KMS-11 (cell line): ENCODE measurements around the gene PDCD1.
A peak's percentile ranks its signal among the peaks of the same experiment; 100 is the strongest.

Experiments used
- H2AFZ ChIP-seq: fragments of 200-600 bp; sonication (generic); 2 replicates; pipeline ENCODE4 v1.6.1; 2016; ENCODE audit warnings: antibody characterized with exemption, mixed run types, low read depth
- H3K27ac ChIP-seq: fragments of 200-600 bp; sonication (generic); 2 replicates; pipeline ENCODE4 v1.6.1; 2016; ENCODE audit warnings: mild to moderate bottlenecking, mixed run types
- H3K27me3 ChIP-seq: fragments of 200-600 bp; sonication (generic); 2 replicates; pipeline ENCODE4 v1.6.1; 2017; ENCODE audit warnings: mild to moderate bottlenecking, low read depth, mixed run types, moderate library complexity; ENCODE audit not compliant: insufficient read depth
- H3K36me3 ChIP-seq: fragments of 200-600 bp; sonication (generic); 2 replicates; pipeline ENCODE4 v1.6.1; 2017; ENCODE audit warnings: mild to moderate bottlenecking, mixed run types; ENCODE audit not compliant: insufficient read depth
- H3K4me1 ChIP-seq: fragments of 200-600 bp; sonication (generic); 2 replicates; pipeline ENCODE4 v1.6.1; 2016; ENCODE audit warnings: mild to moderate bottlenecking, low read depth, mixed run types; ENCODE audit not compliant: poor library complexity, severe bottlenecking
- H3K4me2 ChIP-seq: fragments of 200-600 bp; sonication (generic); 2 replicates; pipeline ENCODE4 v1.7.0; 2016; ENCODE audit warnings: mild to moderate bottlenecking, mixed run types
- H3K4me3 ChIP-seq: fragments of 200-600 bp; sonication (generic); IDR thresholded peaks from 2 replicates; pipeline ENCODE4 v1.6.1; 2017; ENCODE audit warnings: low read depth, low read length, mixed read lengths; ENCODE audit not compliant: insufficient read depth
- H3K79me2 ChIP-seq: fragments of 200-600 bp; sonication (generic); 2 replicates; pipeline ENCODE4 v1.6.1; 2016; ENCODE audit warnings: low read depth, mixed run types; ENCODE audit not compliant: insufficient read depth
- H3K9ac ChIP-seq: fragments of 200-600 bp; sonication (generic); 2 replicates; pipeline ENCODE4 v1.6.1; 2016; ENCODE audit warnings: mild to moderate bottlenecking, mixed run types
- H4K20me1 ChIP-seq: fragments of 200-600 bp; sonication (generic); 2 replicates; pipeline ENCODE4 v1.6.1; 2016; ENCODE audit warnings: mild to moderate bottlenecking, mixed run types; ENCODE audit not compliant: insufficient read depth
- TF ChIP-seq, protein P1 (sequence below): fragments of 200-600 bp; sonication (generic); conservative IDR thresholded peaks from 2 replicates; pipeline ENCODE4 v1.6.1; 2017; ENCODE audit warnings: low read depth, mild to moderate bottlenecking, antibody characterized with exemption, low read length, moderate library complexity, mixed read lengths

The PDCD1 gene

DNA sequence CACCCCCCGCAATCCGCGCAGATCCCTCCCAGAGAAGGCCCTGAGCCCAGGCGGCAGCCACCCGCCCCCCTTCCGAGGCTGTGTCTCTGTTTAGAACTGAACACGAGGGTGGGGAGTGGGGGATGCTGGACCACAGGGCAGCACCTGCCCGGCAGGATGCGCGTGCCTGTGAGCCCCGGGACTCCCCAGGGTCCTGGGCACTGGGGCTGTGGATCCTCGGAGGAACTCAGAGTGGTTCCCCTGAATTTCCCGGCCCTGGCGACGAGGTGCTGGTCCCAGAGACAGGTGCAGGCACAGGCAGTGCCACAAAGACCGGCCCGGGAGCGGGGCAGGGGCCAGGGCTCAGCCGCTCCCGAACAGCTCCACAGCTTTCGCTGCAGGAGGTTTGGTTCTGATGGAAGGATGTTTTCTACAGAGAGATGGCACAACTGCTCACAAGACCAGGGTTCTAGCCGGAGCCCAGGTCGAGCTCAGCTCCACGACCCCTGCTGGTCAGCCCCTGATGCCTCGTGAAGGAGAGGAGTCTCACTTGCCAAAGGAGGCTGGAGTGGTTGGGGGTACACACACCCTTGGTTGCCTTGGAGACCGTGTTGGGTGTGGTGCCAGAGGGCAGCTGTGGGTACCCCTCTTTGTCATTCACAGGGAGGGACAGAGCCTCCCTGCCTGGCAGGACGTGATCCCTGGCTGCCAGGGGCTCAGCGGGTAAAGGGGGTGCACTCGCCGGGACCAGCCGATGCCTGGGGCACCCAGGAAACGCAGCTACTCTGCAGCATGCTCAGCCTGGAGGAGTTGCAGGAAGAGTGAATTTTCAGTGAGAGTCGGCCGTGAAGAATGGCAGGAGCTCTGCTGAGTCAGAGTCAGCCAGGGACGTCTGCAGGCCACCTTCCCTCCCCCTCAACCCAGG, 54.1 kb downstream of the PDCD1 start:
- no peak overlapping the region; the same call in 1 of the 2 replicates for H3K4me2 ChIP-seq
- H3K36me3 ChIP-seq, result no peaks in the 10 kb centered on the region
- TF ChIP-seq, protein P1, sequence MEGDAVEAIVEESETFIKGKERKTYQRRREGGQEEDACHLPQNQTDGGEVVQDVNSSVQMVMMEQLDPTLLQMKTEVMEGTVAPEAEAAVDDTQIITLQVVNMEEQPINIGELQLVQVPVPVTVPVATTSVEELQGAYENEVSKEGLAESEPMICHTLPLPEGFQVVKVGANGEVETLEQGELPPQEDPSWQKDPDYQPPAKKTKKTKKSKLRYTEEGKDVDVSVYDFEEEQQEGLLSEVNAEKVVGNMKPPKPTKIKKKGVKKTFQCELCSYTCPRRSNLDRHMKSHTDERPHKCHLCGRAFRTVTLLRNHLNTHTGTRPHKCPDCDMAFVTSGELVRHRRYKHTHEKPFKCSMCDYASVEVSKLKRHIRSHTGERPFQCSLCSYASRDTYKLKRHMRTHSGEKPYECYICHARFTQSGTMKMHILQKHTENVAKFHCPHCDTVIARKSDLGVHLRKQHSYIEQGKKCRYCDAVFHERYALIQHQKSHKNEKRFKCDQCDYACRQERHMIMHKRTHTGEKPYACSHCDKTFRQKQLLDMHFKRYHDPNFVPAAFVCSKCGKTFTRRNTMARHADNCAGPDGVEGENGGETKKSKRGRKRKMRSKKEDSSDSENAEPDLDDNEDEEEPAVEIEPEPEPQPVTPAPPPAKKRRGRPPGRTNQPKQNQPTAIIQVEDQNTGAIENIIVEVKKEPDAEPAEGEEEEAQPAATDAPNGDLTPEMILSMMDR, result no peak
- H2AFZ ChIP-seq, result peak overlapping the region; percentile 18; the same call in 1 of the 2 replicates
- H3K79me2 ChIP-seq, result no peaks in the 10 kb centered on the region
- no peaks in the 10 kb centered on the region for H4K20me1 ChIP-seq
- no peak overlapping the region for H3K4me3 ChIP-seq
- H3K27me3 ChIP-seq, result peaks cover 14% of the 10 kb centered on the region; the same call in 1 of the 2 replicates
- H3K4me1 ChIP-seq, result no peaks in the 10 kb centered on the region
- no peak overlapping the region for H3K27ac ChIP-seq
- H3K9ac ChIP-seq, result no peak overlapping the region

DNA sequence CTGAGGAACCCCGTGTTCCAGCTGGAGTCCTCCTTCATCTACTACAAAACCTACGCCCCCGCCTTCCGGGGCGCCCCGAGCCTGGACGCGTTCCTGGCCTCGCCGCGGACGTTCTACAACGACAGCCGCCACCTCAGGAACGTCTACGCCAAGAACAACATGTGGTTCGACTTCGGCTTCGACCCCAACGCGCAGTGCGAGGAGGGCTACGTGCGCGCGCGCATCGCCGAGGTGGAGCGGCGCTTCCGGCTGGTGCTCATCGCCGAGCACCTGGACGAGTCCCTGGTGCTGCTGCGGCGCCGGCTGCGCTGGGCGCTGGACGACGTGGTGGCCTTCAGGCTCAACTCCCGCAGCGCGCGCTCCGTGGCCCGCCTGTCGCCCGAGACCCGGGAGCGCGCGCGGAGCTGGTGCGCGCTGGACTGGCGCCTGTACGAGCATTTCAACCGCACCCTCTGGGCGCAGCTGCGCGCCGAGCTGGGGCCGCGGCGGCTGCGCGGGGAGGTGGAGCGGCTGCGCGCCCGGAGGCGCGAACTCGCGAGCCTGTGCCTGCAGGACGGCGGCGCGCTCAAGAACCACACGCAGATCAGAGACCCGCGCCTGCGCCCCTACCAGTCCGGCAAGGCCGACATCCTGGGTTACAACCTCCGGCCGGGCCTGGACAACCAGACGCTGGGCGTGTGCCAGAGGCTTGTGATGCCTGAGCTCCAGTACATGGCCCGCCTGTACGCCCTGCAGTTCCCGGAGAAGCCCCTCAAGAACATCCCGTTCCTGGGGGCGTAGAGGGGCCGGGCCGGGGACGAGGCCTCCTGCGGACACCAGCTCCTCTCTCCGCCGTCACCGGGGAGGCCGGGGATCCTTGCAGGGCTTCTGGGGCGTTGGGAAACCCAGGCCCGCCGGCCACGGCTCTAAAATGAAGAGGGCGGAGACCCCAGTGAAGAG, 55.0 kb downstream of the PDCD1 start:
- H3K9ac ChIP-seq, result no peak overlapping the region
- H3K4me2 ChIP-seq, result no peak overlapping the region; the same call in 1 of the 2 replicates
- no peaks in the 10 kb centered on the region for H3K4me1 ChIP-seq
- H3K4me3 ChIP-seq, result no peak overlapping the region
- H2AFZ ChIP-seq, result peak overlapping the region; percentile 22; the same call in 1 of the 2 replicates
- H3K36me3 ChIP-seq, result no peaks in the 10 kb centered on the region
- H3K27ac ChIP-seq, result no peak overlapping the region
- TF ChIP-seq, protein P1, result no peak
- H3K27me3 ChIP-seq, result peaks cover 9% of the 10 kb centered on the region; the same call in 1 of the 2 replicates
- H4K20me1 ChIP-seq, result no peaks in the 10 kb centered on the region
- no peaks in the 10 kb centered on the region for H3K79me2 ChIP-seq

DNA sequence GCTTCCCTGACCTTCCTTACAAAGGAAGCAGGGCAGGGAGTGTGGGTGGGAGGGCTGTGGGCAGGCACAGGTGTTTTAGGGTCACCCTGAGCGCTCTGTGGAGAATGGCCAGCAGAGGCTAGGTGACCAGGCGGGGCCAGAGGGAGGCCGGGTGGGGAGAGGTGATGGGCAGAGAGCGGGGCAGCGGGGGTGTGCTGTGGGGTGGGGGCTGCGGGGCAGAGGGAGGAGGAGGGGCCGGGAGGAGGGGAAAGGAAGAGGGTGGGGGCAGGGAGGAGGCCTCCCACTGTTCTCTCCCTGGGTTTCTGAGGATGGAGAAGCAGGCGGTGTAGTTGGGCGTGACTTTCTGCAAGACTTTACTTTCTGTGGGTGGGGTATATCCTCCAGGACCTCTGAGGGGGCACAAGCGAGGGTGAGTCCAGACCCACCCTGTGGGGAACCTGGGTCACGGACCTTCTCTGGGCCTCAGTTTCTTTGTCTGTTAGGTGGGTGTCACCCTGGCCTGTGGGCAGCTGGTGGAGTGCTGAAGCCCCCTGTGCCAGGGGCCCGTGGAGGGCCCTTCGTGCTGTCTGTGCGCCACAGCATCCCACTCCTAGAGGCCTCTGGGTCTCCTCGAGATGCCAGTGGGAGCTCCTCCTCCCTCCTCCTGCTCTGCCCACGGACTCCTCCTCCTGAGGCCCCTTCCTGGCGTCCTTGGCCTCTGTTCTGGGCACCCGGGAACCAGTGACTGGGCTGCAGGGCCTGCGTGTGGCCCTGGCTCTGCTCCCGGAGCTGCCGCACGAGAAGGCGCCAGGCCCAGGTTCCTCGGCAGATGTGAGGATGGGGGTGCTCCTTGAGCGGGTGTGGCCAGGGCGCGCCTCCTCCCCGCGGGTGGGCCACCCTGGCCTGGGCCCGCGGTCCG, 56.0 kb downstream of the PDCD1 start:
- H3K4me3 ChIP-seq, result no peak overlapping the region
- H3K36me3 ChIP-seq, result no peaks in the 10 kb centered on the region
- H3K4me1 ChIP-seq, result no peaks in the 10 kb centered on the region
- peaks cover 9% of the 10 kb centered on the region; the same call in 1 of the 2 replicates for H3K27me3 ChIP-seq
- TF ChIP-seq, protein P1, result no peak
- no peak overlapping the region for H3K4me2 ChIP-seq
- H3K79me2 ChIP-seq, result no peaks in the 10 kb centered on the region
- no peaks in the 10 kb centered on the region for H4K20me1 ChIP-seq
- no peak overlapping the region; the same call in 1 of the 2 replicates for H2AFZ ChIP-seq
- H3K27ac ChIP-seq, result no peak overlapping the region
- H3K9ac ChIP-seq, result no peak overlapping the region
